Activated T-cell treated with anti-CD3 and anti-CD28 coated beads for 4 hours (primary cell): ENCODE data around the gene LRP1.

Experiments used
- DNase-seq: peaks from one replicate; pipeline ENCODE4 v3.0.0-alpha.2; 2020

The LRP1 gene

GRCh38 chr12:57094208-57095160 is 33.8 kb upstream of the LRP1 start:
- no peak for DNase-seq

GRCh38 chr12:57095440-57095839 is 32.8 kb upstream of the LRP1 start:
- DNase-seq: no peak

- DNase-seq: no peak
Measured at GRCh38 chr12:57096099-57096572, 32.1 kb upstream of the LRP1 start.

DNA sequence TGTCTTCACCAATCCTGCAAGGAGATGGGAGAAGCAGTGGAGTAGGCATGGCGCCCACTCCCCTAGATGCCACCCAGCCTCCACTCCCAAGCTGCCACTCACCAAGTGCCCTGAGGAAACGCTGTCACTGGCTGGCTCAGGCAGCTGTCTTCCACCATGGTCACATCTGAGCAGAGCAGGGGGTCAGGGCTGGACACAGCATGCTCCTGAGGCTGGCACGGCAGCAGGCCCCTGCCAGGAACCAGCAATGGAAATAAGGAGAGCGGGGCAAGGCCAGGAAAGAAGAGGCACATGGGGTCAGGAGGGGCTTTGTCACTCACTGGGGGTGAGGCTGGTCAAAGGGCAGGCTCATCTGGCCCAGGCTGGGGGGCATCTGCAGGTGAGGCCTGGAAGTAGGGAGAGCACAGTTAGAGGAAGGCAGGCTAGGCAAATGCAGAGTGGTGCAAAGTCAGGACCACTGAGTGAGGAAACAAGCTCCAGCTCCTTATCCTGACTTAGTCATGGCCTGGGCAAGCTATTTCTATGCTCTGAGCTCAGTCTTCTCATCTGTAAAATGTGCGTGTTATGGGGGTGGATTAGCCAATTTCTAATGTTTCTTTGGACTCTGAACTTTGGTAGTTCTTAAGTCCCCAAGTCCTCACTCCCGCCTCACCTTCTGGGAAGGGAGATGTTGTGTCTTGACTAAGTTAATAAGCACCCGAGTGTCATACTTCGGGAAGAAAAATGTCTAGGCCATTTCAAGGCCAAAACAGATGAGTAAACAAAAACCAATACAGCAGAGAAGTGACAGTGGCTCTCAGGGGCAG is 31.3 kb upstream of the LRP1 start:
- no peak for DNase-seq

DNA sequence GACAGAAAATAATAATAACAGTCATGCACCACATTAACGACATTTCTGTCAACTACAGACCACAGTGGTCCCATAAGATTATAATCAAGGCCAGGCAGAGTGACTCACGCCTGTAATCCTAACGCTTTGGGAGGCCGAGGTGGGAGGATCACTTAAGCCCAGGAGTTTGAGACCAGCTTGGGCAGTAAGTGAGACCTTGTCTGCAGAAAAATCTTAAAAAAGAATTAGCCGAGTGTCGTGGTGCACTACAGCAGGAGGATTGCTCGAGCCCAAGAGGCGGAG is 30.8 kb upstream of the LRP1 start:
- no peak for DNase-seq

DNA sequence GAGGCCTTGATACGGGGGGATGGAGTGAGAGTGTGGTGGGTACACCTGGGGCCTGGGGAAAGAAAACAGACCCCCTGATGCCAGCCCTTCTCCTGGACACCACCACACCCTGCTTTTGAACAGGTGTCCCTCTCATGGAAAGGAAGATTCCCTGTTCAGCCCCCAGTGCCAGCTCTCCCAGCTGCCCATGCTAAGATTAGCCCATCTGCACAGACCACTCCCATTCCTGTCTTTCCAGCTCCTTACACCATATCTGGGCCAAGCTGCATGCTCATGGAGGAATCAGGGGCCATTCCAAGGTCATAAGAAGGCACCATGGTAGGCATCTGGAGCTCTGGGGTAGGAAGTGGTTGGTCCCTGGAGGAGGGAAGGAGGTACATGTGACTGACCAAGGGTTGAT is 29.7 kb upstream of the LRP1 start:
- no peak for DNase-seq

- no peak for DNase-seq
Measured at GRCh38 chr12:57099047-57099714, 29.1 kb upstream of the LRP1 start.

DNA sequence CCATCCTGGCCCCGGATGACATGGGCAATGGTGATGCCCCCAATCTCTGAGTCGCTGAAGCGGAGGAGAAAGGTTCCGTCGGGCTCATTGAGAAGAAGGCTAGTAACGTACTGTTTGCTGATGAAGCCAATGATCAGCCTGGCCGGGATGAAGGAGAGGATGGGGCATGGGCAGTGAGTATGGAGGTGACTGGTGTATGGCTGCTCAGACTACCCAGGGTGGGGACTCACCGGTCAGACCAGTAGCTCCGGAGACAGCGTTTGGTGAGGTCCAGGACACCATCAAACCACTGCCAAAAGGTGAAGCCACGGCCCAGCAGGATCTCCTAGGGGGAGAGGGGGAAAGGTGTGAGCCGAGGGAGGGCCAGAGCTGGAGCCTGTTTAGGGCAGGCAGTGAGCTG is 28.5 kb upstream of the LRP1 start:
- DNase-seq: no peak

DNA sequence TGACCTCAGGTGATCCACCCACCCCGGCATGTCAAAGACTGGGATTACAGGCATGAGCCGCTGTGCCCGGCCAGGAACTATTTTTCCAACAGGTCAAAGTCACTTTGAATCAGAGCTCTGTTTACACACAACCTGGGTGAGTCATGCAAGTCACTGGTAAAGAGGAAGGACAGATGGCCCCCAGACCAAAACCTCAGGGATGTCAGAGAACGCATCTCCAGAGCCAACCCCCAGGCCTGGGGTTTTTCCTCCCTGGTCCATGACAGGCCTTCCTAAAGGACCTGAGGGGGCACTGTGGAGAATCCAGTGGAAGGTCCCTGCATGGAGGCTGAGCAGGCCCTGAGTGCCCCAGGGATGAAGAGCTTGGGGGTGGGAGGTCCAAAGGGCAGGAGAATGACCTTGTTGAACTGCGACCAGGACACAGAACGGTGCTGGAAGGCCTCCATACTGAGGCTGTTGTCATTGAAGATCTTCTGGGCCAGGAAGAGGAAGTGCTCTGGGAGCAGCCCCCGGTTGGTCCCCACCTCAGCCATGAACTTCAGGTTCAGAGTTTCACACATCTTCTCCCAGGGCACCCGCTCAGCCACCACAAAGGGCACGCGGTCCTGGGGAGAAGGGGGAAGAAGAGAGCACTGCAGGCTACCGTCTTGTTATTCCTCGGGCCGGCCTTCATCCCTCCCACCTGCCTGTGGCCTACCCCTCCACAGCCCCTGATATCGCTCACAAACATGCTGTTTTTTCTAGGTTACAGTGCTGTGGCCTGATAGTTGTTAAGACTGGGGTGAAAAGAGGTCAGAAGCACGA is 26.2 kb upstream of the LRP1 start:
- DNase-seq: no peak

DNA sequence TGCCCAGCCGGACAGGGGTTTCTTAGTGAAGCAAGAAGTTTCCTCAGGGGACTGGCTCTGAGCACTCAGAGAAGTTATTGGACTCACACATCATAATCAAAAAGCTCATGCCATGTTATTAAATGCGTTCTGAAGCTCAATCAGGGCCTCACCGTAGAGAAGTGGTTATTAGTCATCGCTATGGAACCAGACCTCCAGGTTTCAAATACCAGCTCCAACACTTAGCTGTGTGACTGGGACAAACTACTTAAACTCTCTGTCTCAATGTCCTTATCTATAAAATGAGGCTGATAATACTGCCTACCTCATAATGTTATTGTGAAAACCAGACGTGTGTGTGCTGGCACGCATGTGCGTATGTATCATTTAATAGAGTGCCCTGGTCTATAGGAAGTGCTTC is 24.4 kb upstream of the LRP1 start:
- DNase-seq: no peak

- no peak for DNase-seq
Measured at GRCh38 chr12:57104292-57104910, 23.9 kb upstream of the LRP1 start.

- no peak for DNase-seq
Measured at GRCh38 chr12:57105011-57105753, 23.1 kb upstream of the LRP1 start.

DNA sequence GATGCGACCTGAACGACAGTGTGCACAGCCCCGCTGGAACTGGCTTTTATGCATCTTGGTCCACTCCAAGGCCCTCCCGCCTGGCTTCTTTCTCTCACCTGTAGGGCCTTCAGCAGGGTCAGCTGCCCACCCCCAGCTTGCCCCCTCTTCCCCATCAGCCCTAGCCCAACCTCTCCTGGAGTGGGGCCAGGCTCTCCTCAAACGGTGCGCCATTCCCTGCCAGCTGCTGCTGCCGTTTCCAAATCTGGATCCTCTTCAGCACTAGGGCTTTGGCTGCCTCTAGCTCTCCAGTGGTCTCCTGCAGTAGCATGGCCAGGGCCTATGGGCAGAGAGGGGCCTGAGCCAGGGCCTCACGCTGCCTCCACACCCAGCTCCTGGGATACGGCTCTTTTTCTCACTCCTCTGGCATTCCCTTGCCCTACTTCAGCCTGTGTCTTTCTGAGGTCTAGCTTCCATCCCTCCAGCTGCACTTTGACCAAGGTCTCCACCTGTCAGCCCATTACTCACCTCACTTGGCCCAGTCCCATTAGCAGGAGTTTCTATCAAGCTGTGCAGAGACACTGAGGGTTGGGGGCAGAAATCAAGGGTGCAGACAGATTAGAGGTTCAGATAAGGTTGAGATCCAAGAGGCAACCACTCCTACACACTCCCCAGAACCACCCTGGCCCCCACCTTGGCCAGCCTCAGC is 22.1 kb upstream of the LRP1 start:
- DNase-seq: no peak

GRCh38 chr12:57107456-57108155 is 20.7 kb upstream of the LRP1 start:
- no peak for DNase-seq

GRCh38 chr12:57109207-57110103 is 18.8 kb upstream of the LRP1 start:
- DNase-seq: no peak

GRCh38 chr12:57110104-57111030 is 17.9 kb upstream of the LRP1 start:
- peak; percentile 61 for DNase-seq

DNA sequence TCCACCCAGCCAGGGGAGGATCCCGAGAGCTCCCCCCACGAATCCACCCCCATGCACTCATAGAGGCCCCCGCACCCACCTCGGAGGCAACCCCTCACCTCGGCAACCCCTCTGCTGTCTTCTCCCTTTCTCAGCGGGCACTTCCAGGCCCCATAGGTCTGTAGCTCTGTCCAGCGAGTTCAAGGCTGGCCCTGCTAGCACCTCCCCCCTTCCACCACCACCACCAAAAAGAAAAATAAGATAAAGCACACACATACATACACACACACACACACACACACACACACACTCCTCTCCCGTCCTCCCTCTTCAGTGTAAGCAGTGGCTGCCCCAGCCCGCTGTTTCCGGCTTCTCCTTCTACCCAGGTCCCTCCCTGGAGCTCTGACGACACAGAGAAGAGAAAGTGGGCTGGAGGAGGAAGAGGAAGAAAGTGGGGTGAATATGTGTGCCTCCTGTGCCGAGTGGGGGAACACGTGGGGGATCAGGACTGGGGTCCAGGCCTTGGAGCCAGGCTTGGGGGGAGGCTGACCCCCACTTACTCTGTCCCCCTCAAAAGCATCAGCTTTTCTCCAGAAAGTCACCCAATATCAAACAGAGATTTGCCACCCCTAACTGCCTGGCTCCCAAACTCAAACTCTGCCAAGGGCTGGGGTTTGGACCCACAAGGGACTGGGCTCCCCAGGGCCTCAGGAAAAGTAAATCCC is 17.1 kb upstream of the LRP1 start, which contains the start of gene STAT6:
Gene STAT6, minus strand, starts transcription at position 332 of the 704 bp plus-strand sequence. CDS start 3,084 bp downstream, outside the sequence.
- peak; percentile 73 for DNase-seq
